SHP77 (cell line): ENCODE data around the gene S1PR3.

Experiments used
- DNase-seq, 2 experiments: peaks; one replicate each; lab custom pipeline; 2025; lab: John Stamatoyannopoulos, UW

S1PR3 gene

GRCh38 chr9:89009546-89009840 is 18.2 kb downstream of the S1PR3 start:
- no peak for DNase-seq

- no peak for DNase-seq
These were observed 18.8 kb downstream of the S1PR3 start for GRCh38 chr9:89010056-89010455.

- DNase-seq: no peak
These were observed 19.4 kb downstream of the S1PR3 start for GRCh38 chr9:89010526-89011111.

- DNase-seq: no peak
These were observed 20.4 kb downstream of the S1PR3 start for GRCh38 chr9:89011683-89012082.

- DNase-seq: no peak
These were observed 21.2 kb downstream of the S1PR3 start for GRCh38 chr9:89012294-89013042.

GRCh38 chr9:89013660-89014059 is 22.4 kb downstream of the S1PR3 start:
- DNase-seq: no peak

- DNase-seq: no peak
These were observed 22.9 kb downstream of the S1PR3 start for GRCh38 chr9:89014153-89014552.

GRCh38 chr9:89015336-89015735 is 24.1 kb downstream of the S1PR3 start:
- no peak for DNase-seq

GRCh38 chr9:89020754-89021153 is 29.5 kb downstream of the S1PR3 start:
- DNase-seq: no peak

- no peak for DNase-seq
These were observed 30.0 kb downstream of the S1PR3 start for GRCh38 chr9:89021154-89021803.

GRCh38 chr9:89022001-89022759 is 30.9 kb downstream of the S1PR3 start:
- DNase-seq: no peak

GRCh38 chr9:89022902-89023301 is 31.6 kb downstream of the S1PR3 start:
- DNase-seq: no peak

GRCh38 chr9:89023740-89024139 is 32.5 kb downstream of the S1PR3 start:
- no peak for DNase-seq

GRCh38 chr9:89024727-89025126 is 33.5 kb downstream of the S1PR3 start:
- DNase-seq: no peak

- no peak for DNase-seq
These were observed 34.3 kb downstream of the S1PR3 start for GRCh38 chr9:89025553-89025952.

GRCh38 chr9:89026876-89027275 is 35.6 kb downstream of the S1PR3 start:
- no peak for DNase-seq

GRCh38 chr9:89029788-89030187 is 38.5 kb downstream of the S1PR3 start:
- DNase-seq: no peak

- DNase-seq: no peak
These were observed 40.9 kb downstream of the S1PR3 start for GRCh38 chr9:89032173-89032572.

GRCh38 chr9:89032661-89033060 is 41.4 kb downstream of the S1PR3 start:
- no peak for DNase-seq

- DNase-seq: no peak
These were observed 45.1 kb downstream of the S1PR3 start for GRCh38 chr9:89036383-89036782.

- no peak for DNase-seq
These were observed 45.6 kb downstream of the S1PR3 start for GRCh38 chr9:89036891-89037290.

- DNase-seq: no peak
These were observed 46.1 kb downstream of the S1PR3 start for GRCh38 chr9:89037346-89037745.

- DNase-seq: no peak
These were observed 46.6 kb downstream of the S1PR3 start for GRCh38 chr9:89037891-89038290.
